ENCODE measurements around the gene LCLAT1. TPM values are rescaled to one million over a fixed set of nuclear protein-coding genes. Genes with fewer than 3 reads are reported as not detected.

Gene LCLAT1
- polyA plus RNA-seq, 1 donor (not counting 4 experiments of a cell fraction or from before 2014, with no cell fraction given): 17.1 TPM

- H2AFZ ChIP-seq (ENCODE audit: control insufficient read depth, low read length): no peak overlapping the region
- no peak overlapping the region for H3K9ac ChIP-seq (ENCODE audit: control insufficient read depth, extremely low read depth, insufficient read depth, low read length)
- no peaks in the 10 kb centered on the region for H3K4me1 ChIP-seq (ENCODE audit: control insufficient read depth, extremely low read depth, insufficient read depth, low read length)
- no peaks in the 10 kb centered on the region for H4K20me1 ChIP-seq (ENCODE audit: control insufficient read depth, extremely low read depth, insufficient read depth, low read length)
- no peaks in the 10 kb centered on the region for H3K9me1 ChIP-seq (ENCODE audit: control insufficient read depth, extremely low read depth, insufficient read depth, low read length)
- no peaks in the 10 kb centered on the region for H3K27me3 ChIP-seq (ENCODE audit: control insufficient read depth, extremely low read depth, insufficient read depth, low read length)
- H3K4me2 ChIP-seq (ENCODE audit: control insufficient read depth, extremely low read depth, insufficient read depth, low read depth, low read length): no peak overlapping the region
- FAIRE-seq (no peak), DNase-seq (ENCODE audit: low read depth, low spot score) (no peak)
- no peaks in the 10 kb centered on the region for H3K79me2 ChIP-seq (ENCODE audit: control insufficient read depth, insufficient read depth, low read length)
- no peak for TF ChIP-seq EZH2 (IDR thresholded peaks at IDR 0.05; ENCODE audit: low read length)
- TF ChIP-seq, protein P1, sequence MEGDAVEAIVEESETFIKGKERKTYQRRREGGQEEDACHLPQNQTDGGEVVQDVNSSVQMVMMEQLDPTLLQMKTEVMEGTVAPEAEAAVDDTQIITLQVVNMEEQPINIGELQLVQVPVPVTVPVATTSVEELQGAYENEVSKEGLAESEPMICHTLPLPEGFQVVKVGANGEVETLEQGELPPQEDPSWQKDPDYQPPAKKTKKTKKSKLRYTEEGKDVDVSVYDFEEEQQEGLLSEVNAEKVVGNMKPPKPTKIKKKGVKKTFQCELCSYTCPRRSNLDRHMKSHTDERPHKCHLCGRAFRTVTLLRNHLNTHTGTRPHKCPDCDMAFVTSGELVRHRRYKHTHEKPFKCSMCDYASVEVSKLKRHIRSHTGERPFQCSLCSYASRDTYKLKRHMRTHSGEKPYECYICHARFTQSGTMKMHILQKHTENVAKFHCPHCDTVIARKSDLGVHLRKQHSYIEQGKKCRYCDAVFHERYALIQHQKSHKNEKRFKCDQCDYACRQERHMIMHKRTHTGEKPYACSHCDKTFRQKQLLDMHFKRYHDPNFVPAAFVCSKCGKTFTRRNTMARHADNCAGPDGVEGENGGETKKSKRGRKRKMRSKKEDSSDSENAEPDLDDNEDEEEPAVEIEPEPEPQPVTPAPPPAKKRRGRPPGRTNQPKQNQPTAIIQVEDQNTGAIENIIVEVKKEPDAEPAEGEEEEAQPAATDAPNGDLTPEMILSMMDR (optimal IDR thresholded peaks at IDR 0.05 in 1 of 3, IDR thresholded peaks at IDR 0.05 in 1 of 3, conservative IDR thresholded peaks at IDR 0.05 in 1 of 3; ENCODE audit: extremely low read depth in 1 of 3, insufficient read depth in 2 of 3, low read length in 3 of 3): no peak
- dilution Hi-C loops (cut with MboI; ENCODE audit: extremely low pct_ligation_motif_present, low sequenced_read_pairs): no loop called here
- H3K4me3 ChIP-seq (ENCODE audit: control insufficient read depth in 2 of 3, extremely low read depth in 1 of 3, insufficient read depth in 2 of 3, low read depth in 1 of 3, low read length in 3 of 3): no peak overlapping the region
- no peaks in the 10 kb centered on the region for H3K9me3 ChIP-seq (ENCODE audit: control insufficient read depth, low read depth, low read length)
- H3K27ac ChIP-seq (ENCODE audit: control insufficient read depth, insufficient read depth, low read length): no peak overlapping the region
- peaks cover 0 to 3% of the 10 kb centered on the region in 2 experiments for H3K36me3 ChIP-seq (ENCODE audit: control insufficient read depth in 2 of 2, extremely low read depth in 1 of 2, insufficient read depth in 2 of 2, low read length in 2 of 2)
These were observed 161.6 kb downstream of the LCLAT1 start for GRCh38 chr2:30608643-30609042.

- FAIRE-seq: no peak
- H3K4me3 ChIP-seq (ENCODE audit: control insufficient read depth in 2 of 3, extremely low read depth in 1 of 3, insufficient read depth in 2 of 3, low read depth in 1 of 3, low read length in 3 of 3): no peak overlapping the region
These were observed 164.5 kb downstream of the LCLAT1 start for GRCh38 chr2:30611583-30611982.

More at GRCh38 chr2:30611583-30611982, 164.5 kb downstream of the LCLAT1 start:
- no peaks in the 10 kb centered on the region for H3K4me1 ChIP-seq (ENCODE audit: control insufficient read depth, extremely low read depth, insufficient read depth, low read length)
- no peaks in the 10 kb centered on the region for H4K20me1 ChIP-seq (ENCODE audit: control insufficient read depth, extremely low read depth, insufficient read depth, low read length)
- H3K9me1 ChIP-seq (ENCODE audit: control insufficient read depth, extremely low read depth, insufficient read depth, low read length): no peaks in the 10 kb centered on the region
- H3K79me2 ChIP-seq (ENCODE audit: control insufficient read depth, insufficient read depth, low read length): no peaks in the 10 kb centered on the region
- H3K27ac ChIP-seq (ENCODE audit: control insufficient read depth, insufficient read depth, low read length): no peak overlapping the region
- H3K27me3 ChIP-seq (ENCODE audit: control insufficient read depth, extremely low read depth, insufficient read depth, low read length): no peaks in the 10 kb centered on the region
- H2AFZ ChIP-seq (ENCODE audit: control insufficient read depth, low read length): no peak overlapping the region
- no peak overlapping the region for H3K4me2 ChIP-seq (ENCODE audit: control insufficient read depth, extremely low read depth, insufficient read depth, low read depth, low read length)
- H3K36me3 ChIP-seq (ENCODE audit: control insufficient read depth in 2 of 2, extremely low read depth in 1 of 2, insufficient read depth in 2 of 2, low read length in 2 of 2): peaks cover 0 to 3% of the 10 kb centered on the region in 2 experiments
- H3K9ac ChIP-seq (ENCODE audit: control insufficient read depth, extremely low read depth, insufficient read depth, low read length): no peak overlapping the region
- DNase-seq (ENCODE audit: low read depth, low spot score): no peak
- no peaks in the 10 kb centered on the region for H3K9me3 ChIP-seq (ENCODE audit: control insufficient read depth, low read depth, low read length)
- dilution Hi-C loops (cut with MboI; ENCODE audit: extremely low pct_ligation_motif_present, low sequenced_read_pairs): no loop called here
- no peak for TF ChIP-seq EZH2 (IDR thresholded peaks at IDR 0.05; ENCODE audit: low read length)
- TF ChIP-seq, protein P1 (optimal IDR thresholded peaks at IDR 0.05 in 1 of 3, IDR thresholded peaks at IDR 0.05 in 1 of 3, conservative IDR thresholded peaks at IDR 0.05 in 1 of 3; ENCODE audit: extremely low read depth in 1 of 3, insufficient read depth in 2 of 3, low read length in 3 of 3): no peak
